ENCODE results near the gene TMEFF1. TPM values are rescaled to one million over a fixed set of nuclear protein-coding genes. Genes with fewer than 3 reads are reported as not detected.
A peak's percentile ranks its signal among the peaks of the same experiment; 100 is the strongest.

TMEFF1 gene
- total RNA-seq, 1 donor from 2014 or later = not detected

- ATAC-seq = no peak
Observed at GRCh38 chr9:100577776-100578448, 105.0 kb downstream of the TMEFF1 start, which contains the start of gene CAVIN4. Gene CAVIN4 (plus strand): TSS chr9:100578079. CDS start chr9:100578144, 65 bp downstream.

GRCh38 chr9:100578610-100579009 lies 105.7 kb downstream of the TMEFF1 start:
- no peak for ATAC-seq

GRCh38 chr9:100579665-100580064 lies 106.7 kb downstream of the TMEFF1 start:
- no peak for ATAC-seq

- ATAC-seq = no peak
Observed at GRCh38 chr9:100580257-100580656, 107.3 kb downstream of the TMEFF1 start.

- no peak for ATAC-seq
Observed at GRCh38 chr9:100581081-100581480, 108.1 kb downstream of the TMEFF1 start.

GRCh38 chr9:100581661-100582060 lies 108.7 kb downstream of the TMEFF1 start:
- no peak for ATAC-seq

- no peak for ATAC-seq
Observed at GRCh38 chr9:100583014-100583802, 110.3 kb downstream of the TMEFF1 start.

- ATAC-seq = no peak
Observed at GRCh38 chr9:100584951-100585350, 112.0 kb downstream of the TMEFF1 start.

GRCh38 chr9:100586093-100586492 lies 113.1 kb downstream of the TMEFF1 start:
- ATAC-seq = peak; percentile 88

- ATAC-seq = peak; percentile 42
Observed at GRCh38 chr9:100587375-100587774, 114.4 kb downstream of the TMEFF1 start.

- peak; percentile 42 for ATAC-seq
Observed at GRCh38 chr9:100589582-100589981, 116.6 kb downstream of the TMEFF1 start.

GRCh38 chr9:100590481-100590880 lies 117.5 kb downstream of the TMEFF1 start:
- no peak for ATAC-seq

GRCh38 chr9:100591139-100591538 lies 118.2 kb downstream of the TMEFF1 start:
- ATAC-seq = no peak

- no peak for ATAC-seq
Observed at GRCh38 chr9:100591639-100592412, 118.9 kb downstream of the TMEFF1 start.

GRCh38 chr9:100595391-100596199 lies 122.6 kb downstream of the TMEFF1 start:
- peak; percentile 43 for ATAC-seq

GRCh38 chr9:100597236-100597635 lies 124.3 kb downstream of the TMEFF1 start:
- ATAC-seq = no peak

- peak; percentile 80 for ATAC-seq
Observed at GRCh38 chr9:100598641-100599145, 125.7 kb downstream of the TMEFF1 start.

- ATAC-seq = no peak
Observed at GRCh38 chr9:100600521-100601079, 127.7 kb downstream of the TMEFF1 start.

GRCh38 chr9:100601216-100601615 lies 128.3 kb downstream of the TMEFF1 start:
- ATAC-seq = peak; percentile 68

- ATAC-seq = peak; percentile 46
Observed at GRCh38 chr9:100602342-100602801, 129.4 kb downstream of the TMEFF1 start.

- no peak for ATAC-seq
Observed at GRCh38 chr9:100605405-100605804, 132.5 kb downstream of the TMEFF1 start.

GRCh38 chr9:100619194-100619593 lies 146.2 kb downstream of the TMEFF1 start:
- no peak for ATAC-seq
